Hematopoietic multipotent progenitor cell treated with erythropoietin and hydrocortisone succinate and interleukin-3 and kit ligand, for 17 days (in vitro differentiated cells): Measurements from ENCODE around the gene DDX31.

Experiments used
- DNase-seq: peaks from one replicate; pipeline ENCODE4 v3.0.0-alpha.2; 2015; ENCODE audit warnings: low spot score

The DDX31 gene

GRCh38 chr9:132596200-132596599, 73.6 kb downstream of the DDX31 start:
- DNase-seq: no peak

- no peak for DNase-seq
Observed at GRCh38 chr9:132595319-132595718, 74.5 kb downstream of the DDX31 start.

GRCh38 chr9:132594412-132594811, 75.4 kb downstream of the DDX31 start:
- DNase-seq: no peak

GRCh38 chr9:132592451-132592850, 77.3 kb downstream of the DDX31 start:
- no peak for DNase-seq

GRCh38 chr9:132591751-132592314, 78.0 kb downstream of the DDX31 start:
- DNase-seq: no peak

- no peak for DNase-seq
Observed at GRCh38 chr9:132591244-132591643, 78.5 kb downstream of the DDX31 start.

GRCh38 chr9:132590318-132591182, 79.2 kb downstream of the DDX31 start:
- no peak for DNase-seq

GRCh38 chr9:132590037-132590317, 79.8 kb downstream of the DDX31 start:
- DNase-seq: no peak

- DNase-seq: no peak
Observed at GRCh38 chr9:132589148-132590036, 80.4 kb downstream of the DDX31 start.

GRCh38 chr9:132588501-132589147, 81.2 kb downstream of the DDX31 start:
- no peak for DNase-seq

- no peak for DNase-seq
Observed at GRCh38 chr9:132588098-132588497, 81.7 kb downstream of the DDX31 start.

- DNase-seq: no peak
Observed at GRCh38 chr9:132587592-132587955, 82.2 kb downstream of the DDX31 start.

- no peak for DNase-seq
Observed at GRCh38 chr9:132586830-132587591, 82.8 kb downstream of the DDX31 start.

- no peak for DNase-seq
Observed at GRCh38 chr9:132585954-132586829, 83.6 kb downstream of the DDX31 start.

GRCh38 chr9:132584601-132585560, 84.9 kb downstream of the DDX31 start:
- no peak for DNase-seq

GRCh38 chr9:132583584-132584304, 86.0 kb downstream of the DDX31 start:
- no peak for DNase-seq

GRCh38 chr9:132582786-132583583, 86.8 kb downstream of the DDX31 start:
- no peak for DNase-seq

- no peak for DNase-seq
Observed at GRCh38 chr9:132582276-132582785, 87.5 kb downstream of the DDX31 start, which contains the start of gene BARHL1. BARHL1 (plus strand) TSS chr9:132582606; CDS start chr9:132582798, 192 bp downstream.
